ENCODE measurements around the gene UBE2J2.

DNA sequence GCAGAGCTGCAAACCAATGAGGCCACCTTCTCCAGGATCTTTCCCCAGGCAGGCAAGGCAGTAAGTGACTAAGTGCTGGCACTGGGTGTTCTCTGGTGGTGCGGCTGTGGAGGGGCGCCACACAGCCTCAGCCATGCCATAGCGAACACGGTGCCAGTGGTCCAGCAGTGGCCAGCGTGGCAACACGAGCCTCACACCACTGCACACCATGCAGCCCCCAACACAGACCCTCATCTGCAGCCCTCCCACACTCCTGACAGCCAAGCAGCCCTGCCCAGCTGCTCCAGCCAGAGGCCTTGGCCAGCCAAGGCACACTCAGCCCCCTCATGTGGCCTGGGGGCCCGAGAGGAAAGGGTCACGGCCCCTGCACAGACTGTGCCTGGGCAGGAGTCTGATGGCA is 47.8 kb upstream of the UBE2J2 start:
- TF ChIP-seq EZH2 (IDR thresholded peaks at IDR 0.05; ENCODE audit: borderline replicate concordance, insufficient read depth, low read length, poor library complexity, severe bottlenecking) (no peak), POLR2AphosphoS5 (IDR thresholded peaks at IDR 0.05) (no peak), EP300 (conservative IDR thresholded peaks at IDR 0.05; ENCODE audit: poor library complexity, severe bottlenecking) (no peak), TAF1 (IDR thresholded peaks at IDR 0.05; ENCODE audit: low read depth) (no peak)
- TF ChIP-seq, protein P1, sequence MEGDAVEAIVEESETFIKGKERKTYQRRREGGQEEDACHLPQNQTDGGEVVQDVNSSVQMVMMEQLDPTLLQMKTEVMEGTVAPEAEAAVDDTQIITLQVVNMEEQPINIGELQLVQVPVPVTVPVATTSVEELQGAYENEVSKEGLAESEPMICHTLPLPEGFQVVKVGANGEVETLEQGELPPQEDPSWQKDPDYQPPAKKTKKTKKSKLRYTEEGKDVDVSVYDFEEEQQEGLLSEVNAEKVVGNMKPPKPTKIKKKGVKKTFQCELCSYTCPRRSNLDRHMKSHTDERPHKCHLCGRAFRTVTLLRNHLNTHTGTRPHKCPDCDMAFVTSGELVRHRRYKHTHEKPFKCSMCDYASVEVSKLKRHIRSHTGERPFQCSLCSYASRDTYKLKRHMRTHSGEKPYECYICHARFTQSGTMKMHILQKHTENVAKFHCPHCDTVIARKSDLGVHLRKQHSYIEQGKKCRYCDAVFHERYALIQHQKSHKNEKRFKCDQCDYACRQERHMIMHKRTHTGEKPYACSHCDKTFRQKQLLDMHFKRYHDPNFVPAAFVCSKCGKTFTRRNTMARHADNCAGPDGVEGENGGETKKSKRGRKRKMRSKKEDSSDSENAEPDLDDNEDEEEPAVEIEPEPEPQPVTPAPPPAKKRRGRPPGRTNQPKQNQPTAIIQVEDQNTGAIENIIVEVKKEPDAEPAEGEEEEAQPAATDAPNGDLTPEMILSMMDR (IDR thresholded peaks at IDR 0.05; ENCODE audit: poor library complexity, severe bottlenecking), result no peak

Data from neural cell (in vitro differentiated cells).